HG03159 (cell line): ENCODE measurements around the gene CIAPIN1.
A peak's percentile ranks its signal among the peaks of the same experiment; 100 is the strongest.
"Not testable (repeated sequence)": the region's sequence is repeated elsewhere in the genome, so short reads cannot be mapped to it uniquely, and the experiment has no call there.

ENCODE experiments used
- ATAC-seq: cut with Tn5 transposase; IDR thresholded peaks from one replicate; pipeline ENCODE4 v1.9.1; 2021; ENCODE audit warnings: mild to moderate bottlenecking, moderate library complexity; ENCODE audit not compliant: unreplicated experiment

Gene CIAPIN1

GRCh38 chr16:57444711-57445110, 2.5 kb downstream of the CIAPIN1 start:
- no peak for ATAC-seq

DNA sequence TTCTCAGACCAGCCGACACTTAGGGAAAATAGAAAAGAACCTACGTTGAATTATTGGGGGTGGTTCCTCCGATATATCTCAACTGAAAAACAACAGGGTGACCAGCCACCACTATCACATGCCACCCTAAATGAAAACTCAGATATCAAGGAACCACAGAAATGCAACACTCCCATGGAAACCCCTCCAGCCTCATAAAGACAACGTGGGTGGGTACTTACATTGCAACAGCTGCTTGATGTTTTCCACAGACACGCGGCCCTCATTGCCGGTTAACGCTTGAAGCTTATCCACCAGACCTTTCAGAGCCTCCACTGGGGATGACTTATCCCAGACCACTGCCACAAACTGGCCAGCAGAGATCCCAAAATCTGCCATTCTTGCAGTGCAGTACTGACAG, 6.6 kb downstream of the CIAPIN1 start:
- ATAC-seq = not testable (repeated sequence)

DNA sequence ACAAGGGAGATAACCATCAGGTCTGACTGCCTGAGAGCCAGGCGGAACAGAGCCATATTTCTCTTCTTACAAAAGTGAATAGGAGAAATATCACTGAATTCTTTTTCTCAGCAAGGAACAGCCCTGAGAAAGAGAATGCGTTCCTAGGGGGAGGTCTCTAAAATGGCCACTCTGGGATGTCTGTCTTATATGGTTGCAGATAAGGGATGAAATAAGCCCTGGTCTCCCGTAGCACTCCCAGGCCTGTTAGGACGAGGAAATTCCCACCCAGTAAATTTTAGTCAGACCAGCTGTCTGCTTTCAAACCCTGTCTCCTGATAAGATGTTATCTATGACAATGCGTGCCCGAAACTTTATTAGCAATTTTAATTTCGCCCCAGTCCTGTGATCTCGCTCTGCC, 7.2 kb downstream of the CIAPIN1 start:
- ATAC-seq = not testable (repeated sequence)

DNA sequence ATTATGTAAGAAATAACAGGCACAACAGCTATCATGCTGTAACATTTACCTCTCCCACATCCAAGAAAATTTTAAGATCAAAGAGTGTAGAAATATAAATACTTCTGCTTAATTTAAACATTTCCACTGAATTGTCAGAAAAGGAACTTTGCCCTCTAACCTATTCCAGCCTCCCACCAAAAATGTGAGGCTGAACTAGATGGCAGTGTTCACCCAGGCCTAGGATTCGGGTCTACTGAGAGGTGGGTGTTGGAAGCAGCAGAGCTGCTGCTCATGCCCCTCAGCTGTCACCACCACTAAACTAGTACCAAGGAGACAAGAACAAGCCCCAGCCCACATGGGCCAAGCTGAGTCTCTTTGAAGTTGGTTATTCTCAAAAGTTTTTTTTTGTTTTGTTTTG, 11.3 kb downstream of the CIAPIN1 start:
- no peak for ATAC-seq

DNA sequence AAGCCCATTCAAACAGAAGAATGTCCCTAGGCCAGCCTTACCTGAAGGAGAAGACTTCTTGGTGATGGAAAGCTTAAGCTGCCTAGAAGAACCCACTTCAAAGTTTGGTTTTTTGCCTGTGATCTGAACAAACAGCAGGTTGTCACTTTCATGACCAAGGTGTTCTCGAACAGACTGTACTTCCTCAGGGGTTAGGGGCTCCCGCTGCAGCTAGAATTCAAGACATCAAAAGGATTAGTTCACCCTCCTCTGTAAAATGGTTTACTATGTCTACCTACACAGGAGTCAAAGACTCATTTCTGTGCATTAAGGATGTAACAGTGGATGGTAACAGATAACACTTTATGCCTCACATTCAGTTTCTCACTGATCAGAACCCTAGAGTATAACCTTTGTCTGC, 13.2 kb downstream of the CIAPIN1 start:
- ATAC-seq = no peak

DNA sequence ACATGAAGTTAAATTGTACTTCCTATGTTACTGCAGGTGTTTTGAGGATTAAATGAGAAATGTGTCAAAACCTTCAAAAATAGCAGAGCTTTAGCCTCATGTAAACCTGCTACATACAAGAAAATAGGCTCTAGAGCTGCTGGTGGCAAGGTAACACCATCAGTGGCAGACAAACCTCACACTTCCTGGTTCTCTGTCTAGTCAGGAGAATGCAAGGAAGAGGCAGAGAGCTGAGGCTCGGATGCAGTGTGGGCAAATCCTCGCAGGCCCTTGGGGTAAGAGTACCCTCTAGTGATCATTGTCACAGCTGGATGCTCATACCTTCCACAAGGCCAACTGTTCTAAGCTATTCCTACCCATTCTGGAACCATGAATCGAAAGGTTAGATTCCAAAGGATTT, 14.2 kb downstream of the CIAPIN1 start:
- no peak for ATAC-seq

GRCh38 chr16:57432505-57432904, 14.7 kb downstream of the CIAPIN1 start:
- no peak for ATAC-seq

DNA sequence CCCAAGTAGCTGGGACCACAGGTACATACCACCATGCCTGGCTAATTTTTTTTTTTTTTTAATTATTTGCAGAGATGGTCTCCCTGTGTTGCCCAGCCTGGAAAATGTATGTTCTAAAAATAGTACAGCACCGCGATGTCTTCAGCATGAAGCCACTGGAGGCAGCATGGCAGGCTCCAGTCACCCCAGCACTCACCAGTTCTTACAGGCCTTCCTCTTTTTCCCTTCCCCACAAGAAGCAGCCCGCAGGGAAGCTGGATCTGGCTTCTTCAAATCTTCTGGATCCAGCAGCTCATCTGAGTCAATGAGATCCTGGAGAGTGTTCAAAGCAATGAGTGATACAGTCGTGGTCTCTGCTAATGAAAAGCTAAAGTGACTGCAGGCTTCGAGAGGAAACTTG, 16.2 kb downstream of the CIAPIN1 start:
- no peak for ATAC-seq

DNA sequence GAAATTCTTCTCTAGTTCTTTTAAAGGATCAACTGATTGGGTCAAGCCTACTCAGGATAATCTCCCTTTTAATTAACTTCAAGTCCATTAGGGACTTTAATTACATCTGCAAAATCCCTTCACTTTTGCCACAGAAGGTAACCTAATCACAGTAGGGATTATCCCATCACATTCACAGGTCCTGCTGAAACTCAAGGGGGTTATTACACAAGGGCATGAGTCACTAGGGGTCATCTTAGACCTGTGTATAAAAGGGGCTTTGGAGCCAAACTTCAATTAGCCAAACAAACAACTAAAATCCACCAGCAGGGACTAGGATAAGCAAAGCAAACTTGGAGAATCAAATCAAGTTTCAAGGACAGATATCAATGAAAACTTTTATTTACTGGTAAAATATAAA, 19.4 kb downstream of the CIAPIN1 start:
- ATAC-seq = no peak

DNA sequence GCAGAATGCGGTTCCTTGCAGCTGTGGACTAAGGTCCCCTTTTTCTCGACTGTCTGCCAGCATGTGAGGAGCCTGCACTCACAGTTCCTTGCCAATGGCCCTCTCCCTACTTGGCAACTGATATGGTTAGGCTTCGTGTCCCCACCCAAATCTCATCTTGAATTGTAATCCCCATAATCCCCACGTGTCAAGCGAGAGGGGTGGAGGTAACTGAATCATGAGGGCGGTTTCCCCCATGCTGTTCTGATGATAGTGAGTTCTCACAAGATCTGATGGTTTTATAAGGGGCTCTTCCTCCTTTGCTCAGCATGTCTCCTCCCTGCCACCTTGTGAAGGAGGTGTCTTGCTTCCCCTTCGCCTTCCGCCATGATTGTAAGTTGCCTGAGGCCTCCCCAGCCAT, 19.9 kb downstream of the CIAPIN1 start:
- no peak for ATAC-seq

- no peak for ATAC-seq
These were observed 20.8 kb downstream of the CIAPIN1 start for GRCh38 chr16:57426356-57426755.

GRCh38 chr16:57424583-57424982, 22.6 kb downstream of the CIAPIN1 start:
- no peak for ATAC-seq

DNA sequence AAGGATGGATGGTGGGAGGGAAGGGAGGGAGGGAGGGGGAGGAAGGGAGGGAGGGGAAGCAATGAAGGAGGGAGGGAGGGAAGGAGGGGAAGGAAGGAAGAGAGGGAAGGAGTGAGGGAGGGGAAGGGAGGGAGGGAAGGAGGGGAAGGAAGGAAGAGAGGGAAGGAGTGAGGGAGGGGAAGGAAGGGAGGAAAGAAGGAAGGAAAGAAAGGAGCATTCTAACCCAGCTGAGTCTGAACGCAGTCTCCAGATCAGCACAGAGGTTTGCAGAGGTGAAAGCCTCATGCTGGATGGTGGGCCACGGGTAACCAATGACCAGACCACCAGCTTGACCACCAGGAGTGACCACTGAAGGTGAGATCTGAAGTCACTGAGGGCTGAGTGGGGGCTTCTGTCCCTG, 24.0 kb downstream of the CIAPIN1 start:
- no peak for ATAC-seq

DNA sequence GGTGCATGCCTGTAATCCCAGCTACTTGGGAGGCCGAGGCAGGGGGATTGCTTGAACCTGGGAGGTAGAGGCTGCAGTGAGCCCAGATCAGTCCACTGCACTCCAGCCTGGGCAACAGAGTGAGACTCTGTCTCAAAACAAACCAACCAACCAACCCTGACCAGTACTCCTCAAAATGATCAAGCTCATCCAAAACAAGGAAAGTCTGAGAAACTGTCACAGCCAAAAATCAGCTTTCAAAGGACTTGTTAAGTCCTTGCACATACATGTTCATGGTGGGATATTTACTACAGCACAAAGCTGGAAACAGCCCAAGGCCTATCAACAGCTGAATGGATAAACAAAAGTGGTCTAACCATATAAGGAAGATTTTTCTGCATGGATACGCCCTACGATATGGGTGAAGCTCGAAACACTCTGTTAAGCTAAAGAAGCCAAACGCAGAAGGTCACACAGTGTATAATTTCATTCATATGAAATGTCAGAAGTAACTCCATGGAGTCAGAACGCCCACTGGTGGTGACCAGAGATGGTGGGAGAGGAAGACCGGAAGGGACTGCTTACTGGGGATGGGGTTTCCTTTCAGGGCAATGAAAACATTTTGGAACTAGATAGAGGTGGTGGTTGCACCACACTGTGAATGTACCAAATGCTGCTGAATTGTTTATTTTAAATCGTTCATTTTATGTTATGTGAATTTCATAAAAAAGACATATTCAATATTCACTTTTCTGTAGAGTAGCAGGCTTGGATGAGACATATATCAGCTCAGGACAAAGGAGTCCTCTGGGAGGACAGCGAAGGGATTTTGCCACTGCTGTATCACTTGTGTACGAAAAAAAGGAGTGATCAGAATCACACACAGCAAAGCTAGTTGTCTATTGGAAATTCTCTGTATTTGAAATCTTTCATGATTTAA, 24.9 kb downstream of the CIAPIN1 start:
- no peak for ATAC-seq

GRCh38 chr16:57419506-57419905, 27.7 kb downstream of the CIAPIN1 start:
- ATAC-seq = no peak

DNA sequence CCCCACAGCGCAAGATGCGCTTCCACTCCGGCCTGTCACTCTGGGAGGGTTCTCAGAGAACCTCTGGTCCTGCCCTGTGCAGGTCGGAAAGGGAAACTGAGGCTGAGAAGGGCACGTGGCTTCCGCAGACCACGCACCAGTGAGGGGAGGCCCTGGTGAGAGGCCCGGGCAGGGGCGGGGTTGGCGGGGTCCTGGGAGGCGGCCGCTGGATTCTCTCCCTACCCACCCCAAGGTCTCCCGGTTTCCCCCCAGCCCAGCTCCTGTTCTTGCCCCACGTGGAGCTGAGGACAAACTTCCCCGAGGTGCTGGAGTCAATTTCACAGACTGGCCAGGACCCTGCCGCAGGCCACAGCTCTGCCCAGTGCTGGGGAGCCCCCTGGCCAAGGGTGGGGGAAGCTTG, 31.1 kb downstream of the CIAPIN1 start:
- ATAC-seq = no peak

GRCh38 chr16:57413733-57414132, 33.5 kb downstream of the CIAPIN1 start:
- no peak for ATAC-seq

DNA sequence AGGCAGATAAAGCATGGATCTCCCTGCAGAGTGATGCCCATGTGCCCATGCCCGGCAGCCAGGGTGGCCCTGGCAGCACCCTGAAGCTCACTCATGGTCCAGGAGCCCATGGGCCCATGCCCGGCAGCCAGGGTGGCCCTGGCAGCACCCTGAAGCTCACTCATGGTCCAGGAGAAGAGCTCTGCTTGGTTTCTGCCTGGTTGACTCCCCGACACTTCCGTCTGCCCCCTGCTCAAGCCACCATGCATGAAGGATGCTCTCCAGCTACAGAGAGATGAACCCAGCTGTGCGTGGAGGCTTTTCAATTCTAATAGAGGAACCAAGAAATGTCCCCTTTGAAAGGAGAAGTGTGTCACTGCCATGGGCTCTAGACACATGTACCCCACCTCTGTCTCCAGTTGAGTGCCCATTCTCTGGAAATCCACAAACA, 33.9 kb downstream of the CIAPIN1 start:
- peak; percentile 84 for ATAC-seq

- no peak for ATAC-seq
These were observed 34.6 kb downstream of the CIAPIN1 start for GRCh38 chr16:57412584-57412983.

DNA sequence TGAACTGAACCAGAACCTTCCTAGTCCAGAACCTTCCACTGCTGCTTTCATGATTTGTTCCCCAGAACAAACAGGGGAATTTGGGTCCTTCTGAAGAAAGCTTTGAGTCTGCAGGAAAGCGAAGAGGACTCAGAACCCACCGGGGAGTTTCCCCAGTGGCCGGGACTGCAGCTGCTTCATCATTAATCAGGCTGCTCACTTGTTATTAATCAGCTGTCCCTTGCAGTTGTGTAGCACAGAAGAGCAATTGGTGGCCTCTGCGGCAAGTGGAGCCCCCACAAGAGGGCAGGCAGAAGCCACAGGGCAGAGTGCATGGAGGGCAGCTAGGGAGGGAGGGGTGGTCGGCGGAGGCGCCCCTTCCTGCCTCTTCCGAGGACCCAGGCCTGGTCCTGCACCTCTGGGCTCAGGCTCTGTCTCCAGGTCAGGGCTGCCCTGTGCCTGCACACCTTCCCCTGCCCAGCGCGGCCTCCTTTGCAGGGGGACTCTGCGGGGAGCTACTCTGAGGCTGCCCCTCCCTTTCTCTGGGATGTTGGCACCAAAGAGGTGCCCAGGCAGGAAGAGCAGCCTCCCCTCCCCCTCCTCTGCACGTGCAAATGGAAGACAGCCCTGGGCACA, 35.7 kb downstream of the CIAPIN1 start:
- ATAC-seq = no peak

DNA sequence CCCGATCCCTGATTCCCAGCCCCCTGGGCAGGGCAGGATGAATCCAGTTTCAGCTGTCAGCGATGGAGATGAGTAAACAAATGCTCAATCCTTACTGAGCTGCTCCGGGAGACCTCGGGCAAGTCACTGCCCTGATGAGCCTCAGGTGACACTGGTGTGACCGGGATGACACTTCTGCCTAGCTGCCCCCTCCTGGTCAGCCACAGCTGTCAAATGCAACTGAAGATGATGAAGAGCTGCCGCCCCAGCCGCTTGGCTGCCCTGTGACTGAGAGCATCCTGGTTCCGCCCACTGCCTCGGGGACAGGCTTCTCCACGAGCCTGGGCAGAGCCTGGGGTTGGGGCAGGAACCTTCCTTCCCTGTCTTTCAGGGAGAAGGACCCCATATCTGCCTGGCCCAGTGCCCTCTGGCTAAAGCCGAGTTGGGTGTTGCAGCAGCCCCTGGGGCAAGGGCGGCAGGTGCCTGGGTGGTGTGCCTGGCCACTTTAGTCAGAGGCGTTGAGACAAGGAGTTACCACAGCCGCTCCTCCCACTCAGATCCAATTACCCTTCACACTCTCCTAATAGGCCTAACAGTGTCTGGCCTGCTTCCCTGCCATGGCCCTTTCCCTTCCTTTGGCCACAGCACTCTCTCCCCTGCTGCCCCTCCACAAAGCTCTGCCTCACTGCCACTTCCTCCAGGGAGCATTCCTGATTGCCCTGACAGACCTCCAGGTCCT, 37.2 kb downstream of the CIAPIN1 start:
- ATAC-seq = no peak

GRCh38 chr16:57409065-57409464, 38.1 kb downstream of the CIAPIN1 start:
- no peak for ATAC-seq
